Fibroblast of skin of left quadriceps (primary cell): ENCODE data around the gene ATP8B1.
"Not testable (repeated sequence)": the region's sequence is repeated elsewhere in the genome, so short reads cannot be mapped to it uniquely, and the experiment has no call there.

Experiments used
- DNase-seq, 2 experiments: peaks; one replicate each; pipeline ENCODE4 v3.0.0-alpha.2; 2013; ENCODE audit warnings: low read depth in 2 of 2

The ATP8B1 gene

DNA sequence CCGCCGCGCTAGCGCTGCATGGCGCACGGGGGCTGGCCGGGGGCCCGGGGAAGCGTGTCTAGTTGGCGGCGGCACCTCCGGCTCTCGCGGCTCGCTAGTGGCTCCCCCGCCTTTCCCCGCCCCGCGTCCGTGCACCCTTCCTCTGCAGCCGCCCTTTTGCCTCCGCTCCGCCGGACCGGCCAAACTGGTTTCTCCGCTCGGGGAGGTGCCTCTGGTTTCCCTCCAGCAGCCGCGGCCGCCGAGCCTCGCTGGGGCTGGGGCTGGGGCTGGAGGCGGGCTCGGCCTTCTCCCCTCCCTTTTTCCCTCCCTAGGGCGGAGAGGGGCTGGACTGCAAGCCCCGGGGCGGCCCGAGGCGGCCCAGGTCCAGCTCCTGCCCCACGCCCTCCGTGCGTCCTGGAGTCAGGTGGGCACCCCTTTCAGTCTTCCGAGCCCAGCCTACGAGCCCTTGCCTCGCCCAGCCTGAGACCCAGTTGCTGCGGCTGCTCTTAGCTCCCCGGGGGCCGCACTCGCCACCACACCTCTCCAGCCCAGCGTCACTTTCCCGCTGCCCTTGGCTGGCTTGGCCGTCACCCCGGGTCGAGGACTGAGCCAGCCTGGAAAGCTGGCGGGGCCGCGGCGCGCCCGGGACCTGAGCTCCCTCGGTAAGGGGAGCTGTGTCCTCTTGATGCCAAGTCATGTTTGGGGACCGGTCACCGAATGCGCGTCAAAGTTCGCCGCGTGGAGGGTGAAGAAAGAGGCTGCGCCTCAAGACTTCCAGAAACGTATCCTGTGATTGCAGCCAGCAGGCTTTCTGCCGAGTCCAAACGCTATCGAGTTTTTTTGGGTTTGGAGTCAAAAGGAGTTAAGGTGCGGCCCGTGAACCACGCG lies at the start of gene ATP8B1:
TSS of gene ATP8B1 (minus strand) at position 213 of the 867 bp plus-strand sequence. CDS start 71,508 bp downstream, outside the sequence.
- DNase-seq = no peak

DNA sequence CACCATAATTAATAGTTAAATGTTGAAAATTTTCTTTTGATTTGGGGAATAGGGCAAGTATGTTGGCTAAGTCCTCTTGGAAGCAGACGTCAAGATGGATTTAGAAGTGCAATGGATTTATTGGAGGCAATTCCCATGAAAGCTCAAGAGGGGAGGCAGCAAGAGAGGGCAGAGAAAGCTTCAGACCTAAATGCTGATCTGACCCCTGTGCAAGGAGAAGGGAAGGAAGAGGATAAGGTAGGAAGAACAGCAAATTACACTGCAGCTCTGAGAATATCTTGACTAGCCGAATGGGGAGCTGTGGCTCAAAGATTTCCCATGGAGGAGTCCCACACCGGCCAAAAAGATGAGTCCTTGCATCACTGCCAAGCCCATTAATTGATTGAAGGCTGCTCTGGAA lies 46.9 kb upstream of the ATP8B1 start:
- DNase-seq = no peak

GRCh38 chr18:57848374-57848773 lies 45.3 kb upstream of the ATP8B1 start:
- DNase-seq = not testable (repeated sequence)

GRCh38 chr18:57847431-57847830 lies 44.3 kb upstream of the ATP8B1 start:
- DNase-seq = not testable (repeated sequence)

DNA sequence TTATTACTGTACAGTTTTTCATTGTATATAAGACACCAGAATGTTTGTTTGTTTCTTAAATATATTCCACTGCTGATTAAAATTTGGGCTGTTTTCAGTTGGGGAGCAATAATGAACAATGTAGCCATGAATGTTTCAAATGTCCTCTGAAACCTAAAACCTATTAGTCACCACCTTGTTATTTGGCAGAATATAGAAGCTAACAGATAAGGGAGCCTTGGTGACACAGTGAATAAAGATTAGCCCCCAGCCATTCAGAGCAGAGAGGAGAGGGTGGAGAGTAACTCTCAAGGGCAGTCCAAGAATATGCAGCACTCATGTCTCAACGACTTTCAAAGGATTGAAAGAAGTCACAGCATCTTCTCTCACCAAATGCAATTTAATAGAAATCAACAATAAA lies 43.1 kb upstream of the ATP8B1 start:
- DNase-seq = peak in 1 of 2 experiments; percentile 28

- no peak for DNase-seq
Measured at GRCh38 chr18:57845605-57846074, 42.5 kb upstream of the ATP8B1 start.

- DNase-seq = no peak
Measured at GRCh38 chr18:57844319-57844718, 41.2 kb upstream of the ATP8B1 start.

DNA sequence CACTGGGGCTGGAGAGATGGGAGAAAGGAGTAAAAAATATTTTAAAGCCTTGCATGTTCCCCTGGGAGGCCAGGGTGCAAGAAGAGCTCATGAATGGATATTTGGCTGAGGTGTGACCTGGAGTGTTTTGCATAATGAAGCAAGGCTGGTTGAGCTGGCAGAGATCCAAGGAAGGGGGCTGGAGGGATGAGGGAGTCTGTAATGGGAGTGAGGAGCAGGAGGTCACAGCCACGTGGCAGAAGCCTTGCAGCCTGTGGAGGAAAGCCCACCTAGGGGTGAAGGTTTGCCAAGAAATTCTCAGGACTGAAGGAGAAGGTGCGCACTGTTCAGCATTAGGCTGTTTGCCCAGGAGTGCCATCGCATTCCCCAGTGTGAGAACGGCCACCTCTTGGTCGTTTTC lies 40.3 kb upstream of the ATP8B1 start:
- no peak for DNase-seq

- no peak for DNase-seq
Measured at GRCh38 chr18:57841568-57841967, 38.5 kb upstream of the ATP8B1 start.

GRCh38 chr18:57839942-57840381 lies 36.8 kb upstream of the ATP8B1 start:
- DNase-seq = peak; percentile 37 to 49

DNA sequence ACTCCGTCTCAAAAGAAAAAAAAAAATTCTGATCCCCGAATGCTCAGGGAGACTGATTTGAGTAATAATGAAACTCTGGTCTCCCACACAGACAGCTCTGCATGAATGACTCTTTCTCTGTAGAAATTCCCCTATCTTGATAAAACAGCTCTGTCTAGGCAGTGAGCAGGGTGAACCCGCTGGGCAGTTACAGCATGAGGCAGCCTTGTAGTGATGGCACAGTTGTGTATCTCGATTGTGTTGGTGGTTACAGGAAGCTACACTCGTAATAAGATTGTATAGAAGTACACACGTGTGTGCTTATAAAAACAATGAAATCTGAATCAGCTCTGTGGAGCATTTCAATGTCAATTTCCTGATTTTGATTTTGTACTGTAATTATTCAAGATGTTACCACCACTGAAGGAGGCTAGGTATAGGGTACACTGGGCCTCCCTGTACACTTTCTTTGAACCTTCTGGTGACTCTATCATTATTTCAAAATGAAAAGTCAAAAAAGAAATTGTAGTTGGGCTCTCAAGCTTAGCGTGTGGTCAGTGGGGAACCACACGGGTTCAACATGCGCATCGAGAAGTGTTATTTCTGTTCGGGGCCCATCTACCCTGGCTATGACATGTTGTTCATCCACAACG lies 34.9 kb upstream of the ATP8B1 start:
- no peak for DNase-seq

GRCh38 chr18:57836557-57836956 lies 33.4 kb upstream of the ATP8B1 start:
- DNase-seq = no peak

DNA sequence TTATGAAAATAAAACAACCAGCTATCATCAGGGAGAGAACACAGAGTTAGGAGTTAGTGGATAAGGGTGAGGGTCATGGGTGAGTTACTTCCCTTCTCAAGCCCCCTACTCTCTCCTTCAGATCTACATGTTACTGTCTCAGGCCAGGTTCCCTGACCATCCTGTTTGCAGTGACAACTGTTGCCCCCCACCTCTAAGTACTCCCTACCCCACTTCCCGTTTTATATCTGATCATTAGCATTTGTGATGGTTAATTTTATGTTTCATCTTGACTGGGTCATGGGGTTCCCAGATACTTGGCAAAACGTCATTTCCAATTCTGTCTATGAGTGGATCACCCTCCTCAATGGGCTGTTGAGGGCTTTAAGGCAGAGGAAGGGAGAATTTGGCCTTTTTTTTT lies 32.8 kb upstream of the ATP8B1 start:
- DNase-seq = no peak

DNA sequence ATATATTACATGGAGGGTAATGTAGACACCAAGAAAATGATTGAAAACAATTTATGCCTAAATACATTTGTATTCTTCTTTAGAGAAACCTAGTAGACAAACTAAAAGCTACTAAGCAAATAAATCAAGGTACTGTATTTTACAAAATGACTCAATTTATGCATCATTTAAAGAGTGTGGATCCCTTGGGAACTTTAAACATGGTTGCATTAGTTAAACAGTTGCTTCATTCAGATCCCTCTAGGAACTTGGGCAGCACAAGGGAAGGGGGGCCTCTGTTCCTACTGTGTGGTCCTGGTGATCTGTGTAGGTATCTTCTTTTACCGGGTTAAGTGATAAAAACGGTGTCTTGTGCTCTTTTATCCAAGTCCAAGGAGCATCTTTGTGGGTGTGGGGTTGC lies 31.5 kb upstream of the ATP8B1 start:
- no peak for DNase-seq

- DNase-seq = no peak
Measured at GRCh38 chr18:57833441-57834101, 30.5 kb upstream of the ATP8B1 start.

DNA sequence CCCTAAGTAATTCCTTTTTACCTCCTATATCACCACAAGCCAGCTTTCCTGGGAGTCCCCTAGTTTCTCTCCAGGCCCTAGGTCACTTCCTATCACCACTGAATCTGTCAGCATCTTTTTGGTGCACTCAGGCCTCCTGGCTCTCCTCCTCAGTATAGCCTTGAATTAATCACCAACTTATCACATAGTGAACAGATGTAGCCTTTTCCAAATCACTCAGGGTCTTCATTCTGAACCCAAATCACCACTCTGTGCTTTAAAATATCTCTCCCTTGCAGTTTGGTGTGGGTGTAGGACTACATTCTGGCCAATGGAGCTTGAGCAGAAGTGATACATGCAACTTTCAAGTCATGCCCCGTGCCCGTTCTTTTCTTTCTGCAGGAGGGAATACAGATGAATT lies 29.6 kb upstream of the ATP8B1 start:
- DNase-seq = no peak

GRCh38 chr18:57831597-57832377 lies 28.7 kb upstream of the ATP8B1 start:
- no peak for DNase-seq

DNA sequence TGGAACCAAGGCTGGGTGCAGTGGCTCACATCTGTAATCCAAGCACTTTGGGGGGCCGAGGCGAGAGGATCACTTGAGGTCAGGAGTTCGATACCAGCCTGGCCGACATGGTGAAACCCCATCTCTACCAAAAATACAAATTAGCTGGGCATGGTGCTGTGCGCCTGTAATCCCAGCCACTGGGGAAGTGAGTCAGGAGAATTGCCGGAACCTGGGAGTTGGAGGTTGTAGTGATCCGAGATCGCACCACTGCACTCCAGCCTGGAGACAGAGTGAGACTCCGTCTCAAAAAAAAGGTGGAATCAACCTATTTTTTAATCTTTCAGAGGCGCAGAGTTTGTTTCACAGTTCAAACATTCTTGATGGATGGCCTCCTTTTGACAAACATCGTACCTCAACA lies 24.5 kb upstream of the ATP8B1 start:
- no peak for DNase-seq

DNA sequence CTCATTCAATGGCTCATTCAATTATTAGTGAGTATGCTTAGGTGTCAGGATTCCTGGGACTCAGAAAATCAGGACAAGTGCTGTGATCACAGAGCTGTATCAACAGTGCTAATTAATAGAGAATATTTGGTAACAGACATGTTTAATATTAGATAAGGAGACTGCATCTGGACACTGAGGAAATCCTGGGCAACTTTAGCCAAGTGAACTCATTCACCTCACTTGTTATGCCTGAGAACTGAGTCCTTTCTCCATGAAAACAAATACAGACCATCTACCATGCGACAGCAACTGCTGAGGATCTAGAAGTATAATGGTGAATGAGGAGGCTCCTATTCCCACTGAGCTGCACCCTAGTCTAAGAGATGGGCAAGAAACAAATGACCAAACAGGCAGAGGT lies 23.1 kb upstream of the ATP8B1 start:
- DNase-seq = no peak

DNA sequence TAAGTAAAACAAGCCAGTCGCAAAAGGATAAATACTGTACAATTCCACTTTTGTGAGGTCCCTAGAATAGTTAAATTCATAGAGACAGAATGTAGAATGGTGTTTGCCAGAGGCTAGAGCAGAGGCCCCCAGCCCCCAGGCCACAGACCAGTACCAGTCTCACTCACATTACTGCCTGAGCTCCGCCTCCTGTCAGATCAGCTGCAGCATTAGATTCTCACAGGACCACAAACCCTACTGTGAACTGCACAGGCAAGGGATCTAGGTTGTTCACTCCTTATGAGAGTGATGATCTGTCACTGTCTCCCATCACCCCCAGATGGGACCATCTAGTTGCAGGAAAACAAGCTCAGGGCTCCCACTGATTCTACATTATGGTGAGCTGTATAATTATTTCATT lies 17.5 kb upstream of the ATP8B1 start:
- DNase-seq = not testable (repeated sequence)

GRCh38 chr18:57819671-57820460 lies 16.8 kb upstream of the ATP8B1 start:
- no peak for DNase-seq
